Natural killer cell (primary cell): ENCODE measurements around the gene MRPL28. TPM values are rescaled to one million over a fixed set of nuclear protein-coding genes. Genes with fewer than 3 reads are reported as not detected.

Experiments
- ATAC-seq, 3 donors: fragments of 150-1000 bp in 2 of 3; fragments of 200-7000 bp in 1 of 3; cut with Tn5 transposase; 1 replicate in 1 of 3; 2 replicates in 2 of 3; pipeline ENCODE4 v1.10.0; 2021; ENCODE audit warnings: mild to moderate bottlenecking in 2 of 3, moderate library complexity in 2 of 3
- DNase-seq, 2 donors: peaks; one replicate each; pipeline versions ENCODE4 v3.0.0 to v3.0.0-alpha.2; 2013 to 2021; ENCODE audit warnings: mixed read lengths in 1 of 2
- H3K27ac ChIP-seq: one replicate; pipeline ENCODE4 v1.5.1; 2013; ENCODE audit warnings: mild to moderate bottlenecking, low read length
- H3K27me3 ChIP-seq: one replicate; pipeline ENCODE4 v1.6.1; 2013; ENCODE audit warnings: low read length; ENCODE audit not compliant: control insufficient read depth, insufficient read depth
- H3K36me3 ChIP-seq: one replicate; pipeline ENCODE4 v1.6.1; 2013; ENCODE audit warnings: low read length; ENCODE audit not compliant: control insufficient read depth, insufficient read depth
- H3K4me1 ChIP-seq: one replicate; pipeline ENCODE4 v1.6.1; 2013; ENCODE audit warnings: low read length; ENCODE audit not compliant: control insufficient read depth, insufficient read depth
- H3K4me3 ChIP-seq: one replicate; pipeline ENCODE4 v1.5.1; 2013; ENCODE audit warnings: low read length
- H3K9me3 ChIP-seq: one replicate; pipeline ENCODE4 v1.6.1; 2013; ENCODE audit warnings: low read length; ENCODE audit not compliant: control insufficient read depth, insufficient read depth
- H3K27ac Mint-ChIP-seq, 2 donors: one replicate each; pipeline ENCODE4 v1.8.0; 2022; ENCODE audit warnings: mild to moderate bottlenecking in 2 of 2, mixed read lengths in 2 of 2, moderate library complexity in 1 of 2
- H3K27me3 Mint-ChIP-seq, 2 donors: one replicate each; pipeline ENCODE4 v1.8.0; 2022; ENCODE audit warnings: low read depth in 2 of 2, mixed read lengths in 2 of 2
- H3K36me3 Mint-ChIP-seq: one replicate; pipeline ENCODE4 v1.8.0; 2022; ENCODE audit warnings: mixed read lengths
- H3K4me1 Mint-ChIP-seq, 2 donors: one replicate each; pipeline ENCODE4 v1.8.0; 2022; ENCODE audit warnings: mixed read lengths in 2 of 2
- H3K4me3 Mint-ChIP-seq: one replicate; pipeline ENCODE4 v1.8.0; 2022; ENCODE audit warnings: mild to moderate bottlenecking, moderate library complexity, mixed read lengths
- H3K9me3 Mint-ChIP-seq, 2 donors: one replicate each; pipeline ENCODE4 v1.8.0; 2022; ENCODE audit warnings: mixed read lengths in 2 of 2
- WGBS: methylation state at CpG from one replicate; pipeline ENCODE4 v1.1.7; 2013; ENCODE audit warnings: missing lambda C conversion rate; ENCODE audit not compliant: insufficient coverage; 5-methylcytosine and 5-hydroxymethylcytosine counted together
- intact Hi-C: fragments of 100-400 bp; cut with micrococcal nuclease; formaldehyde crosslinking; loops from one replicate; pipeline ENCODE4 v1.14.2; 2022
- total RNA-seq, 4 donors: library from RNA; stranded (reverse); fragments of 120-200 nt in 1 of 4; gene quantifications; one replicate each; pipeline versions ENCODE4 v1.2.3 to v1.2.4, GENCODE V29; 2013 to 2022
- TF ChIP-seq, protein P1 (sequence below): fragments of 200-600 bp; IDR thresholded peaks from one replicate; pipeline ENCODE4 v1.8.0; 2022; ENCODE audit warnings: antibody characterized with exemption

The MRPL28 gene
- total RNA-seq, 3 donors from 2014 or later (not counting 1 experiment from before 2014, with no cell fraction given), result 33.9 to 38.9 (median 37.5) TPM

DNA sequence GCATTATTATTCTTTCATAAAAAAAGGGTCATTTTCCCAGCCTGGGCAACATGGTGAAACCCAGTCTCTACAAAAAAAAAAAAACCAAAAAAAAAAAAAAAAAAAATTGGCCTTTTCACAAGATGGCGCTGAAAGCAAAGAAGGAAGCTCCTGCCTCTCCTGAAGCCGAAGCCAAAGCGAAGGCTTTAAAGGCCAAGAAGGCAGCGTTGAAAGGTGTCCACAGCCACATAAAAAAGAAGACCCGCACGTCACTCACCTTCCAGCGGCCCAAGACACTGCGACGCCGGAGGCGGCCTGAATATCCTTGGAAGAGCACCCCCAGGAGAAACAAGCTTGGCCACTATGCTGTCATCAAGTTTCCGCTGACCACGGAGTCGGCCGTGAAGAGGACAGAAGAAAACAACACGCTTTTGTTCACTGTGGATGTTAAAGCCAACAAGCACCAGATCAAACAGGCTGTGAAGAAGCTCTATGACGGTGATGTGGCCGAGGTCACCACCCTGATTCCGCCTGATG lies 16.4 kb upstream of the MRPL28 start:
- Mint-ChIP-seq H3K27me3 (no peaks in the 10 kb centered on the region), H3K27ac (no peak overlapping the region), H3K4me1 (peaks cover 10 to 14% of the 10 kb centered on the region in 2 donors), H3K4me3 (no peak overlapping the region), H3K36me3 (no peaks in the 10 kb centered on the region), H3K9me3 (no peaks in the 10 kb centered on the region)
- peaks cover 4% of the 10 kb centered on the region for H3K9me3 ChIP-seq
- ATAC-seq (no peak), DNase-seq (no peak)
- no peaks in the 10 kb centered on the region for H3K27me3 ChIP-seq
- no peak overlapping the region for H3K27ac ChIP-seq
- TF ChIP-seq, protein P1, sequence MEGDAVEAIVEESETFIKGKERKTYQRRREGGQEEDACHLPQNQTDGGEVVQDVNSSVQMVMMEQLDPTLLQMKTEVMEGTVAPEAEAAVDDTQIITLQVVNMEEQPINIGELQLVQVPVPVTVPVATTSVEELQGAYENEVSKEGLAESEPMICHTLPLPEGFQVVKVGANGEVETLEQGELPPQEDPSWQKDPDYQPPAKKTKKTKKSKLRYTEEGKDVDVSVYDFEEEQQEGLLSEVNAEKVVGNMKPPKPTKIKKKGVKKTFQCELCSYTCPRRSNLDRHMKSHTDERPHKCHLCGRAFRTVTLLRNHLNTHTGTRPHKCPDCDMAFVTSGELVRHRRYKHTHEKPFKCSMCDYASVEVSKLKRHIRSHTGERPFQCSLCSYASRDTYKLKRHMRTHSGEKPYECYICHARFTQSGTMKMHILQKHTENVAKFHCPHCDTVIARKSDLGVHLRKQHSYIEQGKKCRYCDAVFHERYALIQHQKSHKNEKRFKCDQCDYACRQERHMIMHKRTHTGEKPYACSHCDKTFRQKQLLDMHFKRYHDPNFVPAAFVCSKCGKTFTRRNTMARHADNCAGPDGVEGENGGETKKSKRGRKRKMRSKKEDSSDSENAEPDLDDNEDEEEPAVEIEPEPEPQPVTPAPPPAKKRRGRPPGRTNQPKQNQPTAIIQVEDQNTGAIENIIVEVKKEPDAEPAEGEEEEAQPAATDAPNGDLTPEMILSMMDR, result no peak
- H3K4me1 ChIP-seq, result peaks cover 26% of the 10 kb centered on the region
- 86% methylated on average over 19 of the region's 19 CpGs for WGBS
- intact Hi-C loops, result no loop called here
- no peak overlapping the region for H3K4me3 ChIP-seq
- no peaks in the 10 kb centered on the region for H3K36me3 ChIP-seq

DNA sequence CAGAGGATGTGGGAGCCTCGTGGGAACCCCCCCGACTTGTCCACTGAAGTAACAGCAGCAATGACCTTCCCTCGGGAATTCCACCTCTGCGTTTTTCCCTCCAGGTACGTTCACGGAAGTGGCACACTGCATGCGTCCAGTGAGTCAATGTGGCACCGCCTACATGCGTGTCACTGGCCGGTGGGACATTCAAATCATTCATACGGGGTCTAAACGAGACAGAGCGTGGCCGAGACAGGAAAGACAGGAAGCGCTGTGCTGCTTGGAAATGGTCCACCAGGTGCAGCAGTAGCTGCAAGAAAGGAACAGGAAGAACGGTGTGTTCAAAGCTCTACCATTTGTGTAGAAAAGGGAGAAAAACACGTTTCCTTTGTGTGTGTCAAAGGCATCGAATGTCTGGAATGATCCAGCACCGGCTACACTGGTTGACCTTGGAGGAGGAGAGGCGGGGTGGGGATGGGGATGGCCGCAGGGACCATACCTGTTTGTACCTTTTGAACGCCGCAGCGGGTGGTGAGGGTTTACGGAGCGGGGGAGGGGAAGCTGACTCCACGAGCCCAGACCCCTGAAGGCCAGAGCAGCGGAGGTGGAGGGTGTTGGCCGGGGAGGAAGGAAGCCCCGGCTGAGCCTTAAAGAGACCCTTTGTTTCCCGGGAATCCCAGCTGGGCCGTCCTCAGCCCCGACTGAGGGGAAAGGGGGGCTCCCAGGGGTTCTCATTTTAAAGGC lies 13.2 kb upstream of the MRPL28 start:
- H3K4me3 Mint-ChIP-seq, result peak overlapping the region; percentile 86
- peaks cover 10 to 22% of the 10 kb centered on the region in 2 donors for H3K4me1 Mint-ChIP-seq
- H3K4me1 ChIP-seq, result peaks cover 46% of the 10 kb centered on the region
- H3K27me3 Mint-ChIP-seq, result no peaks in the 10 kb centered on the region
- DNase-seq (peak; percentile 51 to 70), ATAC-seq (peak in 2 of 3 donors; percentile 19 to 46)
- no peaks in the 10 kb centered on the region for H3K9me3 ChIP-seq
- no peaks in the 10 kb centered on the region for H3K9me3 Mint-ChIP-seq
- no peaks in the 10 kb centered on the region for H3K36me3 ChIP-seq
- WGBS, result 23% methylated on average over 33 of the region's 33 CpGs
- H3K36me3 Mint-ChIP-seq, result no peaks in the 10 kb centered on the region
- peak overlapping the region; percentile 8 for H3K4me3 ChIP-seq
- H3K27me3 ChIP-seq, result no peaks in the 10 kb centered on the region
- H3K27ac Mint-ChIP-seq, result peak overlapping the region; percentile 73 to 77
- TF ChIP-seq, protein P1, result no peak
- intact Hi-C loops, result no loop called here
- H3K27ac ChIP-seq, result peak overlapping the region; percentile 15

DNA sequence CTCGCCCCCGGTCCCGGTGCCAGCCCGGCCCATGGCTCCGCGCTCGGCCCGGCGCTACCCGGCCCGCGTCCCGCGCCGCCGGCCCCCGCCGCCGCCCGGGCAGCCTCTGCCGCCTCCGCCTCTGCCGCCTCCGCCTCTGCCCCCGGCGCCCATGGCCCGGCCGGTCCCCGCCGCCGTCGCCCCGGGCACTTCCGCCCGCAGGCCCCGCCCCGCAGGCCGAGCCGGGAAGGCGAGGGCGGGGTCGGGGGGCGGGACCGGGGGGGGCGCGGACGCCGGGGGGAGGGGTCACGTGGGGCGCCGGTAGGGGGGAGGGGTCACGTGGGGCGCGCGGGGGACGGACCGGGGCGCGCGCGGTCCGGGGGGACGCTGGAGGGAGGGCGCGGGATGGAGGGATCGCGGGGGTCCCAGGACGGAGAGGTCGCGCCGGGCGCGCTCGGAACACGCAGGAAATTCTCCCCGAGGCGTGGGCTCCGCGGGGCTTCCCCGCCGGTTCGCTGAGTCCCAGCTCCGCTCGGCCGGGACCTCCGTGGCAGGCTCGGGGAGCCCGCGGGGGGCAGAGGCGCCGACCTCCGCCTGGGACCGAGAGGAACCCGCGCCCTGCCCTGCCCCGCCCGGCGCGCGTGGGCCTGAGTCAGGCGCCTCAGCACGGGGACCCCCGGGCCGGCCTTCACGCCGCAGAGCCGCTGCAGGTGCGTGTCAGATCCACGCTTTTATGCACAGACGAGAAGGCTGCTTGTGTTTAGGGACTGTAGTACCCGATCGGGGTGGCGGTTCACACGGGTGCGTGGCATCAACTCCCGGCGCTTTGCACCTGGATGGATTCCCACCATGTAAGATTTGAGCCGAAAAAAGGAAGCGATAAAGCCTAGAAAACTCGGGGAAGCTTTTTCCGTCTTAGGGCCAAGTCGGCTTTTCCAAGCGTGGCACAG lies 11.7 kb upstream of the MRPL28 start, which contains the start of gene PGAP6:
Gene PGAP6 (minus strand): TSS at position 190 of the 929 bp plus-strand sequence. CDS start 157 bp downstream, at position 33.
- H3K4me3 Mint-ChIP-seq, result peak within 1 kb of the TSS; percentile 86
- H3K9me3 Mint-ChIP-seq, result no peaks in the 10 kb centered on the region
- DNase-seq, result peak; percentile 55 to 84
- Histone ChIP-seq H3K36me3 (peaks cover 2% of the 10 kb centered on the region), H3K4me1 (peaks cover 46% of the 10 kb centered on the region), H3K27ac (peak within 1 kb of the TSS; percentile 5), H3K4me3 (peak within 1 kb of the TSS; percentile 63), H3K27me3 (no peaks in the 10 kb centered on the region), H3K9me3 (no peaks in the 10 kb centered on the region)
- peaks cover 10 to 24% of the 10 kb centered on the region in 2 donors for H3K4me1 Mint-ChIP-seq
- H3K36me3 Mint-ChIP-seq, result no peaks in the 10 kb centered on the region
- TF ChIP-seq, protein P1, result no peak
- intact Hi-C loops, result no loop called here
- H3K27me3 Mint-ChIP-seq, result no peaks in the 10 kb centered on the region
- under 1% methylated on average over 105 of the region's 123 CpGs for WGBS
- ATAC-seq, result peak; percentile 71 to 88 (median 81)
- H3K27ac Mint-ChIP-seq, result peak within 1 kb of the TSS; percentile 73 to 77
